NCI-H2107 treated with DMSO at 0.1 percent for 48 hours (cell line): ENCODE measurements around the gene CAMTA1.

Experiments
- DNase-seq: peaks from one replicate; lab custom pipeline; 2025; ENCODE audit not compliant: unreplicated experiment; lab: John Stamatoyannopoulos, UW

CAMTA1 gene

GRCh38 chr1:7497107-7497637, 711.9 kb downstream of the CAMTA1 start:
- no peak for DNase-seq

DNA sequence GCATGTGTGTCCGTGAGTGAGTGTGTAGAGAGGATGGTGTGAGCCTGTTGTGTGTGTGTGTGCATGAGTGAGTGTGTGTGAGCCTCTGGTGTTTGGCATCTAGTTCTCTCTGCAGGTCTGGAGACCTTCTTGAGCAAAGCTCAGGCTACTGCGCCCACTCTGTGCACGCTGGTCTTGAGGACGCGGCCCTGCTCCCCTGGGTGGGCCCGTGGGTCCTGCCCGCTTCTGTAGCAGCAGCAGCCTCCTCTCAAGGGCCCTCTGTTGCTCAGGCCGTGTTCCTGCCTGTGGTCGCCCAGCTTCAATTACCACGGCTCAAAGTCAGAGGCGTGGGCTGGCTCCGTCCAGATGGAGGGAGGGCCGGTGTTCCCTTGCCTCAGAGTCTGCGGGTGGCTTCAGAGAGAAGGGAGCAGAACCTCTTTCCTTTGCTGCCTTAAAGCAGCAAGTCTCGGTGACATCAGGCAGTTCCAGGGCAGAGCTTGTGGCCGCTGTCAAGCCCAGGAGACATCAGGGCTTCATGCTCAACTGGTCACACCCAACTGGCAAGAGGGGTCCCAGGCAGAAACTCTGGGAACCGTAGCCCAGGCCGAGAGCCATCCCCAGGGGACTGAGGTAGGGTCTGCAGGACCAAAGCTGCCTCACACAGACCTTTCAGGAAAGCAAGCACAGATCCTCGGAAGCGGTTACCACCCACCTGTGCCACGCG, 715.3 kb downstream of the CAMTA1 start:
- no peak for DNase-seq

DNA sequence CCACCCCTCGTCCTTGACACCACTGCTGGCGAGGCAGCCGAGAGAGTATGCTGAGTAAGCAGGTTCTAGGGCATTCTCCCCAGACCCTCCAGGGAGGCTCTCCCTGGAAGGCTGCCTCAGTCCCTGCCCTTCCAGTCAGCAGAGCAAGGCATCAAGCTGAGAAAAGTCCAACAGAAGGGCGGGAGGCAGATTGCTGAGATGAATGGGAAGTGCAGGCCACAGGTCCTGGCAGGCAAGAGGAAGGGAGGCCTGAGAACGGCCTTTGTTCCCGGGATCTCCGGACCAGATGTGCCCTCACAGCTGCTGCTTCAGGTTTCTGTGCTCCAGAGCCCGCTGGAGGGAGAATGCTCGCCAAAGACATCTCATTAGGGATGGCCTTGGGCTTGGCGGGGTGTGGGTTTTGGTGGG, 715.8 kb downstream of the CAMTA1 start:
- no peak for DNase-seq

DNA sequence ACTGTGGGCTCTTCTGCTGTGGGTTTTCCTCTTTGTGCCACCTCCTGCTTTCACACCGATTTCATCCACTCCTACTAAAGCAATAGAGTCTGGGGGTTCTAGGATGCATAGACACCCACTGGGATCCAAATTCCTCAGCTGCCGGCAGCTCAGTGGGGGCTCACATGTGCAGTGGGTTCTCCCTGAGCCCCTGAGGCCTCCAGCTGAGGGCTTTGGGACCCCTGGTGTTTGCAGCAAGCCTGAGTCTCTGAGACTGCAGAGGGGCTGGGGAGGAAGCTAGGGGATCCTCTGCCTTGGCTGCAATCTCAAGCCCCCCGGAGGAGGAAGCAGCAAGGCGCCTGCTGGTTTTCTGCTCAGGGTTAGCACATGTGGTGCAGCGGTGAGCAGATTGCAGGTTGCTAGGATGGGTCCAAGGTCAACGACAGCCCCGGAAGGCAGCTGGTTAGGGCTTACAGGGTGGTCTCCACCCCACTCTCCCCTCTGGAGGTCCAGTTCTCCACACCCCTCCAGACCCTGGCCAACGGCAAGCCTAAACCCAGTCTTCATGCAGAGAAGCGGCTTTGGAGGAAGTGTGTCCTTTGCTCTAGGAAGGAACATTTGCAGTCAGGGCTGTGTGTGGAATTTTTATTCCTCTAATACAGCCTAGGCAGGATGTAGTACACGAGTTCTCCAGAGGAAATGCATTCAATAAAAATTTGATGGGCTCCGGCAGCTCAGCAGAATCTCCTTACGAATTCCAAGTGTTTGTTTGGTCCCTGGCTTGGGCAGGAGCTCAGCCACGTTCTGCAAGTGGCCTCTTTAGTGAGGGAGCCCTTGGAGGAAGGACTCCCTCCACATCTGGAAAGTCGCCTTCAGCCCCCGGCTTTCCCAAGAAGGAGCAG, 716.7 kb downstream of the CAMTA1 start:
- DNase-seq = no peak

GRCh38 chr1:7503691-7504437, 718.6 kb downstream of the CAMTA1 start:
- DNase-seq = no peak

DNA sequence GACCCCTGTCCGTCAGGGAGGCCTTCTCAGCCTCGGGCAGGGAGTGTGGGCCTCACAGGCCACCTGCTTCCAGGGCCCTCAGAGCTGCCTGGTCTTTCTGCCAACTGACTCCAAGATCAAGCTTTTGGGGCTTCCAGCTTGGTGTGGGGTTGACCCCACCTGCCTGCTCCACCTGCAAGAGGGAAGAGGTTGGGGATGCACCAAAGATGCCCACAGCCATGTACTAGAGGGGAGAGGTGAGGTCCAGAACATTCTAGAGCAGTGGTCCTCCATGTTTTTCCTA, 719.1 kb downstream of the CAMTA1 start:
- no peak for DNase-seq

DNA sequence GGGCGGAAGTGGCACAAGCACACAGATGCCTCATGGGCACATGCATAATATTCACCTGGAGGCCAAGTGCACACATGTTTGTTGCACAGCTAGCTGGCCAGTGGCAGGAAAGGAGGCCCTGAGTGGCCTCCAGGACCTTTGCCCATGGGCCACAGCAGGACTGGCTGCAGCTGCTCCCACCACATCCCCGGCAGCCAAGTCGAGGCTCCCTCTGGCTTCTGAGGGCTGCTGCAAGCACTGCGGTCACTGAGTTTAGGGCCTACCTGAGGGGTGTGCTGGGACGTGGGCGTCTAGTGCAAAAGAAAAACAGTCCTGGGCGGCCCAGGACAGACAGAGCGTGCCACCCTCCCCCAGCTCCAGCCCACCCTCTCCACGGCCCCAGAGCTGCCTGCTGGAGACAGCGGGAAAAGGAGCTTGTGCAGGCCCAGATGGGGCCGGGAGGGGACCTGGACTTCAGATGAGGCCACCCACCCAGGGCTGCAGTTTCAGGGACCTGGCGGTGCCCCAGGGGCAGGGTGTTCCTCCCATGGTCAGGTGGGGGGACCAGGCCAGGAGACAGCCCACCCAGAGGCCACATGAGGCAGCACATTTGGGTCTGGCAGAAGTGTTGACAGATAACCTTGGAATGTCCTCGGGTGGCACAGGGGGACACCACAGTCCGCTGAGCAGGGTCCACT, 720.0 kb downstream of the CAMTA1 start:
- no peak for DNase-seq

DNA sequence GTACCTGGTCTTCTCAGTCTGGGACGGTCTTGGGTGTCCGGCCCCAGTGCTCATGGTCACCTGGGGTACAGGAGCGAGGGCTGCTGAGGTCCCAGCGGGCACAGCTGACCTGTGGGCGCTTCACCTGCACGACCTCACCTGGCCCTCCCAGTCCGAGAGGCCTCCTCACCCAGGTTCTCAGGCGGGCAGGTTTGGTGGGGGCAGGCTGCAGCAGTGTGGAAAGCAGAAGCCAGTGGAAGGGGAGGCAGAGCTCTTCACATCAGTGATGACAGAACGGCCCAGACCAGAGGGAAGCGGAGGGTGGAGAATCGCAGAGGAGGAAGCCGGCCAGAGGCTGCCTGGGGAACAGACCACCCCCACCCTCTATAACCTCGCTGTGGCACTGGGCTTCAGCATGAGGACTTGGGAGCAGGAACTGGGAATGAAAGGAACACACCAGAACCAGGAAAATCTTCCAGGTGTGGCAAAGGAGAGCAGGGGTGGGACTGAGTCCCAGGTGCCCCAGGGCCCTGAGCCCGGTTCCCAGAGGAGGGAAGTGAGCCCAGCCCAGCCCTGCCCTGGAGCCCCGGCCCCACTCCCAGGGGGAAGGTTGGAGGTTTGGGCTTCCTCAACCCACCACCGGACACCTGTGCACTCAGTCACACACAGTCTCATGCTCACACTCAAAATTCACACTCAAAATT, 720.7 kb downstream of the CAMTA1 start:
- DNase-seq = no peak

GRCh38 chr1:7506454-7507284, 721.4 kb downstream of the CAMTA1 start:
- no peak for DNase-seq

- no peak for DNase-seq
Measured at GRCh38 chr1:7507285-7508019, 722.2 kb downstream of the CAMTA1 start.

DNA sequence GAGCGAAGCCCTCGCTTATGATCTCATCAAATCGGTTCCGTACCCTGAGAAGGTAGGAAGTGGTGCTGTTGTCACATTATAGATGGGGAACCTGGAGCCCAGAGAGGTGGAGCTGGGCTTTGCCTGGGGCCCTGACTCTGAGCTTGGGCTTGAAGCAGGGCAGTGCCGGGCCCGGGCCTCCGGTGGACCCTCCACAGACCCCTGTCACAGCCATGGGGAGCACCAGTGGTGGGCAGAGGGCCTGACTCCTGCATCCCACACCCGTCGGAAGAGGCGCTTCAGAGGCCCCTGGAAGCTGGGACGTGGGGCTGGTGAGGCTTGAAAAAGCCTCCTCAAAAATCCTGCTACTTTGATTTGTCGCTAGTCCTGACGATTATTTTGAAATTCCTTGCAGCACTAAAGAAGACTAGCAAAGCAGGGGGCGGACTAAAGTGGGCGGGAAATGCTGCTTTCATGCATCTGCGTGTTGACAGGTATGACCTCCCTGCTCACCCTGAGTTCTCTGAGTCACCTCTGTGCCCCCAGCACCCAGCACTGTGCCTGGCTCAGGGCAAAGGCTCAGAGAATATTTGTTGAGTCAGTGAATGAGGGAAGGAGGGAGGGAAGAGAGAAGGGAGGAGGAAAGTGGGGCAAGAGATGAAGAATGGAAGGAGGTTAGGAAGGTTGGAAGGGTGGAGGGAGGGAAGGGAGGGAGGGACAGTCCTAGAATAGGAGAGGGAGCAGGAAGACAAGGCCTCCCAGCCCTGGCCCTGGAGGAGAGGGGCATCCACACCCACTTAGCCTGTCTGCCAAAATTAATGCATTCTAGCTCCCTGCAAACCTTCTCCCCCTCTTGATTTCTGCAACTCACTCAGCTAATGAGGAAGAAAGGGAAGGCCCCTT, 723.0 kb downstream of the CAMTA1 start:
- no peak for DNase-seq

- DNase-seq = no peak
Measured at GRCh38 chr1:7508934-7509519, 723.8 kb downstream of the CAMTA1 start.

GRCh38 chr1:7509598-7509997, 724.3 kb downstream of the CAMTA1 start:
- DNase-seq = no peak

DNA sequence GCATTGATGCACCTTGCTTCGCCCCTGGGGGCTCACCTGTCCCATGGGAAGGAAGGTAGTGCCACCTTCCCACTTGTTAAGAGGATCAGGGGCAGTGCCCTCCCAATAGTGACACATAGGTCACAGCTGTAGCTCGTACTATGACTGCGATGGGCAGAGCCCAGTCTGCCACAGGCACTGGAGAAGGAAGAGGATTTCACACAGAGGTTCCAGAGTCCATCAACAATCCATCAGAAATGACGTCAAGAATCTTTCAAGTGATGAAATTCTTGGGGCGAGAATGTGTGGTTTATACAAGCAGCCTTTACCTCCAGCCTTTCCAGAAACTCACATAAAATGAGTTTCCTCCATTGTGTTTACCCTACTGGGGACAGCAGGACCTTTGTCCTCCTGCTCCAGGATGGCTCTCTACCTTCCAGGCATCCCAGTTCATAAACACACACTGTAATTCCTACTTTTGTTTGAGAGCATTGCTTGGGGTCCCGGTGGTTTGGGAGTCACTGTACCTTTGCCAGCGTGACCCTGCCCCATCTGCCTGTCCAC, 725.2 kb downstream of the CAMTA1 start:
- no peak for DNase-seq

DNA sequence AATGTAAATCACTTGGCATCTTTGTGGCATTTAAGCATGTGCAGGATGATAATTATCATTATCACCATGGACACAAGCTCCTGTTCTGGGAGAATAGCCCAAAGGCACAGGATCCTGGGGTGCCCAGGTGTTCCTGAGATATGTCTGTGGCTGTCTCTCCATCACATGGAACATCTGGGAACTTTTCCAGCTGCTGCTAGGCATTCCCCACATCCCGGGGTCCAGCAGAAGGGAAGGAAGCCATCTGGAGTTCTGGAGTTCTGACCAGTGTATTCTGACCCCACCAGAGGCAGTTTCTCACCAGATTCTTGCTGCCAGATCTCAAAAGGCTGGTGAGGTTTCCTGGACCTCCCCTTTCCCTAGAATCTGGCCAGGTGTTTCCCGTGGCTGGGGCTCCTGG, 726.1 kb downstream of the CAMTA1 start:
- DNase-seq = no peak

- DNase-seq = no peak
Measured at GRCh38 chr1:7513081-7513480, 727.8 kb downstream of the CAMTA1 start.

DNA sequence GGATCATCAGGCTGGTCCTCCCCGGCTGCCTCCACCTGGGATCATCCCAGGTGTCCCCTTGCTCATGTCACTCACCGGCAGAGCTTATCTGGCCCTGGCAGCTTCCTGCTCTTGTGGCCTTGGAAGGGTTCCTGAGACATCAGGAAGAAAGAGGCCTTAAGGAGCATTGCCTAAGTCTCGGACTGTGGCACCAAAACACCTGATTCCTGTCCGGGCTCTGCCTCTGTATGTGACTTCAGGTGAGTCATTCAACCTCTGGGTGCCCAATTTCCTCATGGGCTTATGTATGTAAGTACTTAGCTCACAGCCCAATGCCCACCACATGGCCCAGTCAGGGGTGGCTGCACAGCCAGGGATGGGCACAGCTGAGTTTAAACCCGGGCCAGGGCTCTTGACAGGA, 729.9 kb downstream of the CAMTA1 start:
- DNase-seq = no peak
